Hepatocyte (in vitro differentiated cells): ENCODE measurements around the gene CBX4.

ENCODE experiments used
- EZH2phosphoT487 ChIP-seq: fragments of 200-600 bp; sonication (generic); IDR thresholded peaks from one replicate; pipeline ENCODE4 v1.6.1; 2018; ENCODE audit warnings: antibody characterized with exemption, mild to moderate bottlenecking, low read depth, moderate library complexity; ENCODE audit not compliant: unreplicated experiment, severe bottlenecking
- TF ChIP-seq, protein P1 (sequence below): fragments of 200-600 bp; sonication (generic); IDR thresholded peaks from 2 replicates; pipeline ENCODE4 v1.5.1; 2016; ENCODE audit warnings: antibody characterized with exemption, mild to moderate bottlenecking; ENCODE audit not compliant: poor library complexity

- TF ChIP-seq, protein P1, sequence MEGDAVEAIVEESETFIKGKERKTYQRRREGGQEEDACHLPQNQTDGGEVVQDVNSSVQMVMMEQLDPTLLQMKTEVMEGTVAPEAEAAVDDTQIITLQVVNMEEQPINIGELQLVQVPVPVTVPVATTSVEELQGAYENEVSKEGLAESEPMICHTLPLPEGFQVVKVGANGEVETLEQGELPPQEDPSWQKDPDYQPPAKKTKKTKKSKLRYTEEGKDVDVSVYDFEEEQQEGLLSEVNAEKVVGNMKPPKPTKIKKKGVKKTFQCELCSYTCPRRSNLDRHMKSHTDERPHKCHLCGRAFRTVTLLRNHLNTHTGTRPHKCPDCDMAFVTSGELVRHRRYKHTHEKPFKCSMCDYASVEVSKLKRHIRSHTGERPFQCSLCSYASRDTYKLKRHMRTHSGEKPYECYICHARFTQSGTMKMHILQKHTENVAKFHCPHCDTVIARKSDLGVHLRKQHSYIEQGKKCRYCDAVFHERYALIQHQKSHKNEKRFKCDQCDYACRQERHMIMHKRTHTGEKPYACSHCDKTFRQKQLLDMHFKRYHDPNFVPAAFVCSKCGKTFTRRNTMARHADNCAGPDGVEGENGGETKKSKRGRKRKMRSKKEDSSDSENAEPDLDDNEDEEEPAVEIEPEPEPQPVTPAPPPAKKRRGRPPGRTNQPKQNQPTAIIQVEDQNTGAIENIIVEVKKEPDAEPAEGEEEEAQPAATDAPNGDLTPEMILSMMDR: no peak
- TF ChIP-seq EZH2phosphoT487: no peak
These were observed 10.2 kb downstream of the CBX4 start for GRCh38 chr17:79829004-79829403.
